WTC11 (cell line): Measurements from ENCODE around the gene DNAJA4. TPM values are rescaled to one million over a fixed set of nuclear protein-coding genes. Genes with fewer than 3 reads are reported as not detected.

Experiments used
- ATAC-seq: fragments of 200-7000 bp; cut with Tn5 transposase; 2 replicates; pipeline ENCODE4 v1.10.0; 2021; ENCODE audit warnings: mild to moderate bottlenecking, moderate library complexity
- CTCF ChIA-PET: fragments of 300-600 bp; sonication (Branson Sonifier 250); formaldehyde crosslinking; loops from one replicate; lab custom pipeline; 2021; ENCODE audit warnings: antibody characterized with exemption; lab: Charles Lee
- POLR2A ChIA-PET: fragments of 350-600 bp; sonication (Branson Sonifier 250); formaldehyde crosslinking; loops from one replicate; lab custom pipeline; 2021; ENCODE audit warnings: antibody characterized with exemption; lab: Charles Lee
- DNase-seq: peaks from one replicate; pipeline ENCODE4 v3.0.0; 2021; ENCODE audit warnings: low spot score
- H3K27ac Mint-ChIP-seq: 2 replicates; pipeline ENCODE4 v1.8.0; 2021; ENCODE audit warnings: mixed read lengths
- H3K27me3 Mint-ChIP-seq: 2 replicates; pipeline ENCODE4 v1.8.0; 2021; ENCODE audit warnings: low read depth, mild to moderate bottlenecking, moderate library complexity, mixed read lengths
- H3K36me3 Mint-ChIP-seq: 2 replicates; pipeline ENCODE4 v1.8.0; 2021; ENCODE audit warnings: mixed read lengths
- H3K4me1 Mint-ChIP-seq: 2 replicates; pipeline ENCODE4 v1.8.0; 2022; ENCODE audit warnings: mixed read lengths
- H3K4me3 Mint-ChIP-seq: 2 replicates; pipeline ENCODE4 v1.8.0; 2021; ENCODE audit warnings: mild to moderate bottlenecking, moderate library complexity, mixed read lengths
- H3K9me3 Mint-ChIP-seq: 2 replicates; pipeline ENCODE4 v1.8.0; 2021; ENCODE audit warnings: mixed read lengths
- ARID4B ChIP-seq: sonication (generic); formaldehyde crosslinking; IDR thresholded peaks from 2 replicates; pipeline ENCODE4 v1.8.0; 2023; ENCODE audit warnings: missing genetic modification reagents, mild to moderate bottlenecking, borderline replicate concordance
- CBFB ChIP-seq: sonication (generic); formaldehyde crosslinking; IDR thresholded peaks from 2 replicates; pipeline ENCODE4 v1.8.1; 2022; ENCODE audit warnings: mild to moderate bottlenecking, low read depth, missing genetic modification reagents
- CREB1 ChIP-seq: sonication (generic); formaldehyde crosslinking; IDR thresholded peaks from 2 replicates; pipeline ENCODE4 v1.8.0; 2023; ENCODE audit warnings: mild to moderate bottlenecking, missing genetic modification reagents
- E2F5 ChIP-seq: sonication (generic); formaldehyde crosslinking; IDR thresholded peaks from 2 replicates; pipeline ENCODE4 v1.8.1; 2022; ENCODE audit warnings: mild to moderate bottlenecking, moderate library complexity, missing genetic modification reagents
- GTF2I ChIP-seq: fragments of 250-450 bp; sonication (Bioruptor Pico); conservative IDR thresholded peaks from 2 replicates; pipeline ENCODE4 v1.4.0; 2021; ENCODE audit warnings: mild to moderate bottlenecking
- MAX ChIP-seq: sonication (generic); formaldehyde crosslinking; IDR thresholded peaks from 2 replicates; pipeline ENCODE4 v1.8.0; 2022; ENCODE audit warnings: mild to moderate bottlenecking, missing genetic modification reagents
- NFATC4 ChIP-seq: fragments of 250-450 bp; sonication (Bioruptor Pico); IDR thresholded peaks from 2 replicates; pipeline ENCODE4 v1.9.0; 2021; ENCODE audit warnings: mild to moderate bottlenecking
- NR3C1 ChIP-seq: sonication (generic); formaldehyde crosslinking; conservative IDR thresholded peaks from 2 replicates; pipeline ENCODE4 v1.8.1; 2023; ENCODE audit warnings: low read depth, mild to moderate bottlenecking, missing genetic modification reagents
- PRRX2 ChIP-seq: fragments of 250-450 bp; sonication (Bioruptor Pico); IDR thresholded peaks from 2 replicates; pipeline ENCODE4 v1.8.0; 2021; ENCODE audit warnings: mild to moderate bottlenecking
- TP53 ChIP-seq: sonication (generic); formaldehyde crosslinking; IDR thresholded peaks from 2 replicates; pipeline ENCODE4 v1.8.1; 2023; ENCODE audit warnings: mild to moderate bottlenecking, missing genetic modification reagents
- ZBTB43 ChIP-seq: sonication (generic); formaldehyde crosslinking; IDR thresholded peaks from 2 replicates; pipeline ENCODE4 v1.8.1; 2023; ENCODE audit warnings: mild to moderate bottlenecking, missing genetic modification reagents
- ZNF121 ChIP-seq: sonication (generic); formaldehyde crosslinking; IDR thresholded peaks from 2 replicates; pipeline ENCODE4 v1.8.0; 2023; ENCODE audit warnings: missing genetic modification reagents
- ZNF281 ChIP-seq: sonication (generic); formaldehyde crosslinking; IDR thresholded peaks from 2 replicates; pipeline ENCODE4 v1.8.0; 2023; ENCODE audit warnings: mild to moderate bottlenecking, missing genetic modification reagents
- ZNF317 ChIP-seq: sonication (generic); formaldehyde crosslinking; IDR thresholded peaks from 2 replicates; pipeline ENCODE4 v1.8.1; 2023; ENCODE audit warnings: low read depth, mild to moderate bottlenecking, moderate library complexity, missing genetic modification reagents, borderline replicate concordance
- ZNF425 ChIP-seq: fragments of 250-450 bp; sonication (Bioruptor Pico); conservative IDR thresholded peaks from 2 replicates; pipeline ENCODE4 v1.9.0; 2021; ENCODE audit warnings: mild to moderate bottlenecking
- total RNA-seq: library from RNA; stranded (reverse); gene quantifications from 3 replicates; pipeline ENCODE4 v1.2.3, GENCODE V29; 2021

The DNAJA4 gene
- total RNA-seq, 1 experiment from 2014 or later: 7.8 TPM

GRCh38 chr15:78280319-78281072 lies 16.1 kb downstream of the DNAJA4 start:
- Mint-ChIP-seq H3K4me1 (peaks cover 5% of the 10 kb centered on the region; the same call in 1 of the 2 replicates), H3K27me3 (no peaks in the 10 kb centered on the region), H3K36me3 (peaks cover 16% of the 10 kb centered on the region; the same call in 1 of the 2 replicates), H3K4me3 (no peak overlapping the region), H3K27ac (no peak overlapping the region), H3K9me3 (no peaks in the 10 kb centered on the region)
- no peak for TF ChIP-seq NFATC4 (CRISPR knock-in tag)
- TF ChIP-seq GTF2I: no peak
- TF ChIP-seq CBFB (CRISPR knock-in tag): no peak
- TF ChIP-seq ZBTB43 (CRISPR knock-in tag): no peak
- TF ChIP-seq ZNF121 (CRISPR knock-in tag): no peak
- no peak for TF ChIP-seq E2F5 (CRISPR knock-in tag)
- TF ChIP-seq PRRX2 (CRISPR knock-in tag): no peak
- TF ChIP-seq TP53 (CRISPR knock-in tag): no peak
- no peak for TF ChIP-seq ZNF425
- no peak for TF ChIP-seq MAX (CRISPR knock-in tag)
- no peak for TF ChIP-seq CREB1 (CRISPR knock-in tag)
- TF ChIP-seq ZNF281 (CRISPR knock-in tag): no peak
- no peak for TF ChIP-seq NR3C1 (CRISPR knock-in tag)
- no peak for TF ChIP-seq ZNF317 (CRISPR knock-in tag)
- TF ChIP-seq ARID4B (CRISPR knock-in tag): no peak
- no peak for ATAC-seq
- ChIA-PET POLR2A (no interaction called here), CTCF (no interaction called here)
- DNase-seq: no peak
